ENCODE data around the gene ECEL1.
"Not testable (repeated sequence)": the region's sequence is repeated elsewhere in the genome, so short reads cannot be mapped to it uniquely, and the experiment has no call there.

The ECEL1 gene

GRCh38 chr2:232433622-232434021, 54.0 kb downstream of the ECEL1 start:
- DNase-seq (ENCODE audit: extremely low spot score, insufficient read length, low read depth), result not testable (repeated sequence)

GRCh38 chr2:232432598-232433184, 54.9 kb downstream of the ECEL1 start:
- FAIRE-seq (no peak), DNase-seq (ENCODE audit: extremely low spot score, insufficient read length, low read depth) (no peak)

More at GRCh38 chr2:232433622-232434021, 54.0 kb downstream of the ECEL1 start:
- not testable (repeated sequence) for FAIRE-seq

GRCh38 chr2:232431705-232432590, 55.7 kb downstream of the ECEL1 start:
- DNase-seq (ENCODE audit: extremely low spot score, insufficient read length, low read depth) (no peak), FAIRE-seq (no peak)

Measured in GM18507 (cell line).